SK-N-SH (cell line): ENCODE data around the gene BAZ1B. TPM values are rescaled to one million over a fixed set of nuclear protein-coding genes. Genes with fewer than 3 reads are reported as not detected.

Experiments
- CTCF ChIA-PET: fragments of 300-600, 350-600 bp; formaldehyde crosslinking; extraction: SDS; loops from one replicate; lab custom pipeline; 2021; lab: Yijun Ruan, JAX
- POLR2A ChIA-PET: fragments of 350-600 bp; sonication (Branson Sonifier 250); formaldehyde crosslinking; extraction: SDS; loops from one replicate; lab custom pipeline; 2020; ENCODE audit warnings: antibody characterized with exemption, inconsistent platforms; lab: Yijun Ruan, JAX
- DNase-seq: peaks from one replicate; pipeline ENCODE4 v3.0.0; 2012
- H2AFZ ChIP-seq: fragments of 200-600 bp; sonication (generic); 2 replicates; pipeline ENCODE4 v1.8.1; 2016; ENCODE audit warnings: antibody characterized with exemption, mild to moderate bottlenecking, low read depth
- H3F3A ChIP-seq: fragments of 200-600 bp; sonication (generic); replicated peaks from 2 replicates; pipeline ENCODE3; 2016; ENCODE audit warnings: antibody characterized with exemption, mild to moderate bottlenecking; ENCODE audit not compliant: insufficient read depth
- H3K27ac ChIP-seq, 2 experiments: fragments of 200-500 bp in 1 of 2; fragments of 200-600 bp in 1 of 2; sonication (Bioruptor generic) in 1 of 2; sonication (generic), shearing (Covaris generic) in 1 of 2; 2 replicates each; pipeline versions ENCODE4 v1.5.1 to v1.6.1; 2014 to 2016; ENCODE audit warnings: low read depth in 2 of 2, inconsistent platforms in 1 of 2, low read length in 1 of 2, mild to moderate bottlenecking in 1 of 2, mixed read lengths in 1 of 2
- H3K27me3 ChIP-seq: fragments of 200-600 bp; sonication (generic), shearing (Covaris generic); 2 replicates; pipeline ENCODE4 v1.6.1; 2016; ENCODE audit warnings: mixed run types; ENCODE audit not compliant: insufficient read depth
- H3K36me3 ChIP-seq, 2 experiments: fragments of 200-500 bp in 1 of 2; fragments of 200-600 bp in 1 of 2; sonication (Bioruptor generic) in 1 of 2; sonication (generic) in 1 of 2; replicated peaks in 1 of 2; 2 replicates each; pipeline versions ENCODE3 to v1.5.1; 2014 to 2016; ENCODE audit warnings: low read length in 1 of 2, mild to moderate bottlenecking in 1 of 2; ENCODE audit not compliant: insufficient read depth in 2 of 2, control insufficient read depth in 1 of 2
- H3K4me1 ChIP-seq, 2 experiments: fragments of 200-500 bp in 1 of 2; fragments of 200-600 bp in 1 of 2; sonication (Bioruptor generic) in 1 of 2; sonication (generic), shearing (Covaris generic) in 1 of 2; 2 replicates each; pipeline versions ENCODE4 v1.5.1 to v1.6.1; 2014 to 2016; ENCODE audit warnings: low read depth in 1 of 2, low read length in 1 of 2, mixed run types in 1 of 2; ENCODE audit not compliant: insufficient read depth in 2 of 2, control insufficient read depth in 1 of 2
- H3K4me2 ChIP-seq: fragments of 200-600 bp; sonication (generic), shearing (Covaris generic); 2 replicates; pipeline ENCODE4 v1.6.1; 2017; ENCODE audit warnings: mixed run types
- H3K4me3 ChIP-seq, 2 experiments: fragments of 200-500 bp in 1 of 2; fragments of 200-600 bp in 1 of 2; sonication (Bioruptor generic) in 1 of 2; sonication (generic), shearing (Covaris generic) in 1 of 2; 2 replicates each; pipeline versions ENCODE4 v1.5.1 to v1.8.1; 2014 to 2016; ENCODE audit warnings: low read depth in 2 of 2, inconsistent platforms in 1 of 2, low read length in 1 of 2, mild to moderate bottlenecking in 1 of 2, mixed read lengths in 1 of 2, moderate library complexity in 1 of 2
- H3K79me2 ChIP-seq: fragments of 200-600 bp; sonication (generic); 2 replicates; pipeline ENCODE4 v1.8.1; 2017; ENCODE audit warnings: mild to moderate bottlenecking; ENCODE audit not compliant: insufficient read depth
- H3K9ac ChIP-seq: fragments of 200-600 bp; sonication (generic); 2 replicates; pipeline ENCODE4 v1.6.1; 2017; ENCODE audit warnings: mixed run types
- H3K9me2 ChIP-seq: fragments of 200-600 bp; sonication (generic); 2 replicates; pipeline ENCODE4 v1.6.1; 2017; ENCODE audit warnings: mixed run types
- H3K9me3 ChIP-seq: fragments of 200-600 bp; sonication (generic); 2 replicates; pipeline ENCODE4 v1.6.1; 2017; ENCODE audit warnings: mixed run types, mild to moderate bottlenecking, moderate library complexity
- H4K20me1 ChIP-seq: fragments of 200-600 bp; sonication (generic); 2 replicates; pipeline ENCODE4 v1.6.1; 2017; ENCODE audit warnings: mild to moderate bottlenecking, mixed run types; ENCODE audit not compliant: insufficient read depth
- CHD2 ChIP-seq: fragments of 150-350 bp; IDR thresholded peaks from 2 replicates; pipeline ENCODE4 v1.6.1; 2018; ENCODE audit warnings: low read length; ENCODE audit not compliant: partially characterized antibody
- CTCF ChIP-seq: fragments of 200-600 bp; sonication (generic); IDR thresholded peaks from 2 replicates; pipeline ENCODE4 v1.6.1; 2017; ENCODE audit warnings: antibody characterized with exemption, mild to moderate bottlenecking, moderate library complexity
- ELF1 ChIP-seq: IDR thresholded peaks from 2 replicates; pipeline ENCODE4 v1.4.0; 2012
- EP300 ChIP-seq, 2 experiments: IDR thresholded peaks; 2 replicates each; pipeline versions ENCODE4 v1.4.0 to v1.6.1; 2012; ENCODE audit warnings: borderline replicate concordance in 1 of 2, low read depth in 1 of 2, low read length in 1 of 2
- FOSL2 ChIP-seq: IDR thresholded peaks from 2 replicates; pipeline ENCODE4 v1.4.0; 2012; ENCODE audit warnings: low read depth, mild to moderate bottlenecking, moderate library complexity, borderline replicate concordance
- FOXJ3 ChIP-seq: sonication (generic); formaldehyde crosslinking; IDR thresholded peaks from 2 replicates; pipeline ENCODE4 v1.5.1; 2020; ENCODE audit warnings: mild to moderate bottlenecking, missing genetic modification reagents
- FOXM1 ChIP-seq: IDR thresholded peaks from 2 replicates; pipeline ENCODE4 v1.4.0; 2012; ENCODE audit warnings: low read depth, mild to moderate bottlenecking
- JUND ChIP-seq: IDR thresholded peaks from 2 replicates; pipeline ENCODE4 v1.4.0; 2012
- MEF2A ChIP-seq: IDR thresholded peaks from 2 replicates; pipeline ENCODE4 v1.4.0; 2012; ENCODE audit warnings: low read depth, borderline replicate concordance
- MXI1 ChIP-seq: IDR thresholded peaks from 2 replicates; pipeline ENCODE4 v1.6.1; 2012; ENCODE audit warnings: mild to moderate bottlenecking, low read depth, low read length, improper control_type of control experiment
- NFIC ChIP-seq: IDR thresholded peaks from 2 replicates; pipeline ENCODE4 v1.4.0; 2012; ENCODE audit warnings: borderline replicate concordance
- POLR2AphosphoS5 ChIP-seq: IDR thresholded peaks from 2 replicates; pipeline ENCODE4 v1.6.1; 2012; ENCODE audit warnings: low read depth, low read length
- RCOR1 ChIP-seq: fragments of 150-350 bp; IDR thresholded peaks from 2 replicates; pipeline ENCODE4 v1.6.1; 2017; ENCODE audit warnings: antibody characterized with exemption, low read length
- TAF1 ChIP-seq: IDR thresholded peaks from 2 replicates; pipeline ENCODE4 v1.6.1; 2012; ENCODE audit warnings: low read depth, mild to moderate bottlenecking, low read length, moderate library complexity, borderline replicate concordance
- TCF12 ChIP-seq: IDR thresholded peaks from 2 replicates; pipeline ENCODE4 v1.4.0; 2012
- USF2 ChIP-seq: fragments of 150-350 bp; IDR thresholded peaks from 2 replicates; pipeline ENCODE4 v1.6.1; 2017; ENCODE audit warnings: antibody characterized with exemption, low read length, low read depth, borderline replicate concordance
- YY1 ChIP-seq: IDR thresholded peaks from 2 replicates; pipeline ENCODE4 v1.4.0; 2012; ENCODE audit warnings: low read depth, mild to moderate bottlenecking
- WGBS: methylation state at CpG from one replicate; pipeline ENCODE4 v1.1.6; 2017; ENCODE audit warnings: low lambda C conversion rate; 5-methylcytosine and 5-hydroxymethylcytosine counted together
- polyA plus RNA-seq, 3 experiments: library from polyadenylated mRNA; depleted of rRNA; stranded (reverse); fragments of >200 nt; gene quantifications; 2 replicates each; pipeline ENCODE4 v1.2.3, GENCODE V29; 2012
- TF ChIP-seq, protein P1 (sequence below): IDR thresholded peaks from 2 replicates; pipeline ENCODE4; 2012
- TF ChIP-seq, protein P2 (sequence below): IDR thresholded peaks from 2 replicates; pipeline ENCODE4 v1.4.0; 2012; ENCODE audit warnings: low read depth, borderline replicate concordance

The BAZ1B gene
- polyA plus RNA-seq, 1 of the 3 experiments (the other 2 are of a cell fraction): 20.9 TPM

- Histone ChIP-seq H3F3A (peaks cover 24% of the 10 kb centered on the region), H3K36me3 (peaks cover 19 to 21% of the 10 kb centered on the region in 2 experiments), H3K79me2 (no peaks in the 10 kb centered on the region), H4K20me1 (no peaks in the 10 kb centered on the region), H3K4me2 (peak overlapping the region; percentile 46), H3K27ac (no peak overlapping the region), H3K4me3 (peak overlapping the region; percentile 5 to 21; a peak in 3 of 4 replicates), H3K9ac (no peak overlapping the region), H3K9me2 (no peaks in the 10 kb centered on the region), H3K9me3 (no peaks in the 10 kb centered on the region), H3K4me1 (no peaks in the 10 kb centered on the region), H2AFZ (peak overlapping the region; percentile 21), H3K27me3 (no peaks in the 10 kb centered on the region)
- ChIA-PET CTCF (interaction anchor here (1.0 to 3.2 kb wide), 6 partner anchors 9 to 290 kb away, joined by 3 to 12 read pairs (median 4); partner anchors contain the start of genes BAZ1B, BCL7B and VPS37D), POLR2A (interaction anchor here (0.5 to 1.1 kb wide), 4 partner anchors 9 to 43 kb away, joined by 3 to 6 read pairs (median 4); partner anchors contain the start of genes BAZ1B and TBL2)
- 32% methylated on average over 7 of the region's 7 CpGs for WGBS
- no peak for DNase-seq
- no peak for TF ChIP-seq FOSL2
Measured at GRCh38 chr7:73565675-73566340, 43.7 kb upstream of the BAZ1B start.

DNA sequence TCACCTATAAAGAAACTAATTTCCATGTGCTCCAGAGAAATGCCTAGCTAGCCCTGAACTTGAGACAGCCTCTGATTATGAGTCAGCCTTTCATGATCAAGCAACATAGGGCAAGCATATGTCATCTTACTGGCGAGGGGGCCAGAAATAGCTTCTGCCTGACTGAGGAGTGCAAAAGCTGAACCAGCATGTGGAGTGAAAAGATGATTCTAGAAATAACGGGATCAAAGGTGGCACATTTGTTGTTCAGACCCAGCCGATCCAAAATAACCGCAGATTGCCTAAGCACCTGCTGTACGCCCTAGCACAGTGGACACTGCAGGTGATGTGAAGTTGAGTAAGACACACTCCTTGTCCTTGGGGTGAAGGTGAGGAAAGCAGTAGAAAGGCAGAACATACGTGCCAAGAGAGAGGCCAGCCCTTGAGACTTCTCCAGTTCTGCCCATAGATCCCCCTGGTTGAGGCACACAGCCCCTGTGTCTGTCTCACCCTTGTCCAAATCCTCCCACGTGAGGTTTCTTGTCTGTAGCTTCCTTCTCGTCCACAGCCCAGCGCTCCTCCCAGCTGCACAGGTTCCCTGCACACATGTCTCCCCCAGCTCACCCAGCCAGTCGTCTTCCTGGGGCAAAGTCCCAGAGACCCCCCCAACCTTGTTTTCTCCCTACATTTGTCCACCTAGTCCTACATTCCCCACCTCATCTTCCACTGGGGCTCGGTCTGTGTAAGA lies 38.2 kb upstream of the BAZ1B start:
- no peaks in the 10 kb centered on the region for H3K36me3 ChIP-seq
- POLR2A ChIA-PET: interaction anchor here (0.6 to 1.4 kb wide), 2 partner anchors 15 to 38 kb away, joined by 4 read pairs; partner anchors contain the start of gene BAZ1B
- H3K79me2 ChIP-seq: peaks cover 17% of the 10 kb centered on the region
- peaks cover 24% of the 10 kb centered on the region for H3F3A ChIP-seq
- H3K27ac ChIP-seq: peak overlapping the region in 1 of 2 experiments; percentile 56; a peak in 2 of 4 replicates
- H3K27me3 ChIP-seq: no peaks in the 10 kb centered on the region
- CTCF ChIA-PET: interaction anchor here (0.6 to 2.4 kb wide), 3 partner anchors 9 to 166 kb away, joined by 3 to 7 read pairs (median 5); no protein-coding TSS in a partner anchor
- H2AFZ ChIP-seq: peak overlapping the region; percentile 86; the same call in 1 of the 2 replicates
- no peak overlapping the region; the same call in 1 of the 2 replicates for H3K9ac ChIP-seq
- peak; percentile 24 for DNase-seq
- H3K9me2 ChIP-seq: no peaks in the 10 kb centered on the region
- WGBS: 74% methylated on average over 11 of the region's 11 CpGs
- peaks cover 9 to 15% of the 10 kb centered on the region in 2 experiments; a peak in 3 of 4 replicates for H3K4me1 ChIP-seq
- no peak overlapping the region for H3K4me3 ChIP-seq
- peak overlapping the region; percentile 43 for H3K4me2 ChIP-seq
- peaks cover 17% of the 10 kb centered on the region for H4K20me1 ChIP-seq
- no peaks in the 10 kb centered on the region for H3K9me3 ChIP-seq
- TF ChIP-seq FOXM1 (no peak), RCOR1 (no peak), JUND (peak; percentile 64; the same call in 1 of the 2 replicates), FOXJ3 (CRISPR knock-in tag) (no peak), MEF2A (0 out of 2 replicates have a peak, but pooled peaks have one; percentile 44), NFIC (no peak), ELF1 (no peak), EP300 (IDR thresholded peaks at IDR 0.05; ENCODE audit: borderline replicate concordance in 1 of 2, low read depth in 1 of 2, low read length in 1 of 2) (no peak; a peak in 1 of 4 replicates), YY1 (no peak), CTCF (no peak), TAF1 (0 out of 2 replicates have a peak, but pooled peaks have one; percentile 16), TCF12 (peak; percentile 69; the same call in 1 of the 2 replicates), MXI1 (no peak), CHD2 (no peak), USF2 (no peak), POLR2AphosphoS5 (peak; percentile 53; the same call in 1 of the 2 replicates)
- TF ChIP-seq, protein P1, sequence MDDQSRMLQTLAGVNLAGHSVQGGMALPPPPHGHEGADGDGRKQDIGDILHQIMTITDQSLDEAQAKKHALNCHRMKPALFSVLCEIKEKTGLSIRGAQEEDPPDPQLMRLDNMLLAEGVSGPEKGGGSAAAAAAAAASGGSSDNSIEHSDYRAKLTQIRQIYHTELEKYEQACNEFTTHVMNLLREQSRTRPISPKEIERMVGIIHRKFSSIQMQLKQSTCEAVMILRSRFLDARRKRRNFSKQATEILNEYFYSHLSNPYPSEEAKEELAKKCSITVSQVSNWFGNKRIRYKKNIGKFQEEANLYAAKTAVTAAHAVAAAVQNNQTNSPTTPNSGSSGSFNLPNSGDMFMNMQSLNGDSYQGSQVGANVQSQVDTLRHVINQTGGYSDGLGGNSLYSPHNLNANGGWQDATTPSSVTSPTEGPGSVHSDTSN: peak; percentile 35; the same call in 1 of the 2 replicates
- TF ChIP-seq, protein P2, sequence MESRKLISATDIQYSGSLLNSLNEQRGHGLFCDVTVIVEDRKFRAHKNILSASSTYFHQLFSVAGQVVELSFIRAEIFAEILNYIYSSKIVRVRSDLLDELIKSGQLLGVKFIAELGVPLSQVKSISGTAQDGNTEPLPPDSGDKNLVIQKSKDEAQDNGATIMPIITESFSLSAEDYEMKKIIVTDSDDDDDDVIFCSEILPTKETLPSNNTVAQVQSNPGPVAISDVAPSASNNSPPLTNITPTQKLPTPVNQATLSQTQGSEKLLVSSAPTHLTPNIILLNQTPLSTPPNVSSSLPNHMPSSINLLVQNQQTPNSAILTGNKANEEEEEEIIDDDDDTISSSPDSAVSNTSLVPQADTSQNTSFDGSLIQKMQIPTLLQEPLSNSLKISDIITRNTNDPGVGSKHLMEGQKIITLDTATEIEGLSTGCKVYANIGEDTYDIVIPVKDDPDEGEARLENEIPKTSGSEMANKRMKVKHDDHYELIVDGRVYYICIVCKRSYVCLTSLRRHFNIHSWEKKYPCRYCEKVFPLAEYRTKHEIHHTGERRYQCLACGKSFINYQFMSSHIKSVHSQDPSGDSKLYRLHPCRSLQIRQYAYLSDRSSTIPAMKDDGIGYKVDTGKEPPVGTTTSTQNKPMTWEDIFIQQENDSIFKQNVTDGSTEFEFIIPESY: no peak
